Mesenchymal stem cell (in vitro differentiated cells and primary cell): Measurements from ENCODE around the gene HERC2.

Source experiments
- DNase-seq: peaks from one replicate; pipeline ENCODE4 v3.0.0-alpha.2; 2013
- H2AFZ ChIP-seq: one replicate; pipeline ENCODE4 v1.6.1; 2013; ENCODE audit warnings: low read depth, mild to moderate bottlenecking, control low read depth, inconsistent platforms, low read length, moderate library complexity
- H2AK5ac ChIP-seq: 2 replicates; pipeline ENCODE4 v1.6.1; 2013; ENCODE audit warnings: low read length, moderate library complexity, mild to moderate bottlenecking, inconsistent platforms; ENCODE audit not compliant: severe bottlenecking
- H2BK120ac ChIP-seq: one replicate; pipeline ENCODE4 v1.6.1; 2013; ENCODE audit warnings: low read depth, mild to moderate bottlenecking, inconsistent platforms, low read length, moderate library complexity
- H2BK12ac ChIP-seq, 2 experiments: one replicate each; pipeline ENCODE4 v1.6.1; 2013; ENCODE audit warnings: inconsistent platforms in 2 of 2, low read length in 2 of 2, mild to moderate bottlenecking in 2 of 2, moderate library complexity in 2 of 2, control low read depth in 1 of 2
- H2BK15ac ChIP-seq: one replicate; pipeline ENCODE4 v1.6.1; 2013; ENCODE audit warnings: mild to moderate bottlenecking, low read depth, inconsistent platforms; ENCODE audit not compliant: poor library complexity, severe bottlenecking
- H2BK5ac ChIP-seq: 2 replicates; pipeline ENCODE4 v1.6.1; 2013; ENCODE audit warnings: low read depth, mild to moderate bottlenecking, low read length, control low read depth, inconsistent platforms; ENCODE audit not compliant: poor library complexity, severe bottlenecking
- H3K14ac ChIP-seq, 2 experiments: one replicate each; pipeline ENCODE4 v1.6.1; 2013; ENCODE audit warnings: inconsistent platforms in 2 of 2, low read length in 2 of 2, control low read depth in 1 of 2, mild to moderate bottlenecking in 1 of 2, moderate library complexity in 1 of 2
- H3K18ac ChIP-seq, 2 experiments: one replicate each; pipeline ENCODE4 v1.6.1; 2013; ENCODE audit warnings: inconsistent platforms in 2 of 2, low read length in 2 of 2, control low read depth in 1 of 2, low read depth in 1 of 2, mild to moderate bottlenecking in 1 of 2
- H3K23ac ChIP-seq, 2 experiments: one replicate each; pipeline ENCODE4 v1.6.1; 2013; ENCODE audit warnings: inconsistent platforms in 2 of 2, low read length in 2 of 2, mild to moderate bottlenecking in 2 of 2, moderate library complexity in 2 of 2, control low read depth in 1 of 2
- H3K27ac ChIP-seq: 2 replicates; pipeline ENCODE4 v1.5.1; 2013; ENCODE audit warnings: mild to moderate bottlenecking, moderate library complexity, low read length, control low read depth, inconsistent platforms; ENCODE audit not compliant: poor library complexity, severe bottlenecking
- H3K27me3 ChIP-seq, 2 experiments: 2 replicates each; pipeline versions ENCODE4 v1.6.1 to v1.7.0; 2013; ENCODE audit warnings: low read length in 2 of 2, mild to moderate bottlenecking in 2 of 2, moderate library complexity in 2 of 2, control low read depth in 1 of 2, inconsistent platforms in 1 of 2; ENCODE audit not compliant: control insufficient read depth in 1 of 2, insufficient read depth in 1 of 2
- H3K36me3 ChIP-seq, 2 experiments: 2 replicates each; pipeline versions ENCODE4 v1.6.1 to v1.7.0; 2013; ENCODE audit warnings: low read length in 2 of 2, control low read depth in 1 of 2, inconsistent platforms in 1 of 2, low read depth in 1 of 2, mild to moderate bottlenecking in 1 of 2; ENCODE audit not compliant: insufficient read depth in 2 of 2, control insufficient read depth in 1 of 2
- H3K4ac ChIP-seq, 2 experiments: one replicate each; pipeline ENCODE4 v1.6.1; 2013; ENCODE audit warnings: inconsistent platforms in 2 of 2, low read length in 2 of 2, mild to moderate bottlenecking in 2 of 2, moderate library complexity in 2 of 2, control low read depth in 1 of 2, low read depth in 1 of 2
- H3K4me1 ChIP-seq: 2 replicates; pipeline ENCODE4 v1.6.1; 2013; ENCODE audit warnings: low read depth, low read length, control low read depth; ENCODE audit not compliant: control insufficient read depth, insufficient read depth
- H3K4me2 ChIP-seq: 2 replicates; pipeline ENCODE4 v1.6.1; 2013; ENCODE audit warnings: low read length, mild to moderate bottlenecking, inconsistent platforms; ENCODE audit not compliant: poor library complexity, severe bottlenecking
- H3K4me3 ChIP-seq, 2 experiments: 2 replicates each; pipeline versions ENCODE4 v1.5.1 to v1.7.0; 2013; ENCODE audit warnings: low read length in 2 of 2, mild to moderate bottlenecking in 2 of 2, control low read depth in 1 of 2, low read depth in 1 of 2; ENCODE audit not compliant: insufficient read depth in 1 of 2
- H3K79me1 ChIP-seq: replicated peaks from 2 replicates; pipeline ENCODE4 v1.6.1; 2013; ENCODE audit warnings: mild to moderate bottlenecking, control low read depth, low read length, inconsistent platforms; ENCODE audit not compliant: poor library complexity, severe bottlenecking
- H3K9ac ChIP-seq: 2 replicates; pipeline ENCODE4 v1.7.0; 2013; ENCODE audit warnings: mild to moderate bottlenecking, low read length, moderate library complexity
- H3K9me3 ChIP-seq: 2 replicates; pipeline ENCODE4 v1.7.0; 2013; ENCODE audit warnings: mild to moderate bottlenecking, low read length; ENCODE audit not compliant: control insufficient read depth
- H4K8ac ChIP-seq: one replicate; pipeline ENCODE4 v1.6.1; 2013; ENCODE audit warnings: inconsistent platforms, mild to moderate bottlenecking, low read length, moderate library complexity
- H4K91ac ChIP-seq: one replicate; pipeline ENCODE4 v1.6.1; 2013; ENCODE audit warnings: mild to moderate bottlenecking, low read length, inconsistent platforms
- WGBS: methylation state at CpG from one replicate; pipeline ENCODE4 v1.1.7; 2013; ENCODE audit warnings: mixed read lengths; 5-methylcytosine and 5-hydroxymethylcytosine counted together

HERC2 gene

DNA sequence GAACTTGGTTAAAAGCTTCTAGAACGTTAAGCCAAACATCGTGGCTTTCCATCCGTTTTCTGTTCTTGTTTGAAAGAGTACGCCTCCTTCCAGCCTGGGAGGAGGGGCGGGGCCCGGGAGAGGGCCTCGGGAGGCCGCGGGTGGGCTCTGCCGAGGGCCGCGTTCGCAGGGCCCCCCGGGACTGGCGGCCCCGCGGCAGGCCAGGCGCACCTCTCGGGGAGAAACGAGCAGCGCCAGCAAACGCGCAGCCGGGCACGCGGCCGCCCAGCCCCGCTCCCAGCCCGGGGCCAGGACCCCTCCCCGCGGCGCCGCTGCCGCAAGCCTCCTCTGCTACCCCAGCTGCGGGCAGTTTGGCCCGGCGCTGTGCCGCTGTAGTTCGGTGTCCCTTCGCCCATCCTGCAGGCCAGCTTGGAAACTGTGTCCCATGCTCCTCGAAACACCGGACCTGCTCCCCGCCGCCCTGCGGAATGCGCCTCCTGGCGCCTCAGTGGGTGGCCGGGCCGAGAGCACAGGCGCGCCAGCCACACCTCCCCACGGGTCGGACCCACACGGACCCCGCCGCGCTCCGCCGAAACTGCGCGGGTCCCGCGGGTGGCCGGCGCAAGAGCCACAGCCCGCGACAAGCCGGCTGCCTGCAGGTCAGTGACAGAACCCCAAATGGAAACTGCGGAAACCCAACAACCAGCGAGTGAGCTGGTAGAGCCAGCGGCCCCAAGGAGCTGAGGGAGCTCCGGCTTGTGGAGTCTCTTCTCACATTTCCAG is 225.1 kb downstream of the HERC2 start:
- Histone ChIP-seq H3K9me3 (no peaks in the 10 kb centered on the region), H3K4me3 (peak overlapping the region; percentile 31 to 67), H2AK5ac (no peak overlapping the region), H2BK120ac (no peak overlapping the region), H3K4ac (no peak overlapping the region), H2BK15ac (no peak overlapping the region), H4K91ac (peak overlapping the region; percentile 22), H3K27me3 (peaks cover 41 to 86% of the 10 kb centered on the region in 2 experiments), H3K14ac (no peak overlapping the region), H3K23ac (no peak overlapping the region), H2BK5ac (no peak overlapping the region), H2BK12ac (no peak overlapping the region), H3K79me1 (no peaks in the 10 kb centered on the region), H2AFZ (no peak overlapping the region), H3K9ac (no peak overlapping the region), H3K4me2 (peak overlapping the region; percentile 80), H3K27ac (no peak overlapping the region), H3K18ac (no peak overlapping the region), H3K36me3 (no peaks in the 10 kb centered on the region), H3K4me1 (peaks cover 41% of the 10 kb centered on the region), H4K8ac (no peak overlapping the region)
- 2% methylated on average over 61 of the region's 72 CpGs for WGBS
- DNase-seq: no peak

DNA sequence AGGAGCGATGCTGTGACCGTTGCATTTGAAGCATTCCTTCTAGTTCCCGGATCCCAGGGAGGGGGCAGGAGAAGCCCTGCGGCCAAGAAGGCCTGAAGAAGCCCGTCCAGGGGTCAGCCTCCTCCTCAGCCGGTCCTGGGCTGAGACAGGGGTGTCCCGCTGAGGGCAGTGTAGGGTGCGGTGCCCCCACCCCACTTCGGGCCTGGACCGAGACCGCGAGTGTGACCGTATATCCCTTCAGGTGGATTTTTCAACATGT is 225.6 kb downstream of the HERC2 start:
- no peak overlapping the region for H3K14ac ChIP-seq
- H4K91ac ChIP-seq: no peak overlapping the region
- peaks cover 39 to 82% of the 10 kb centered on the region in 2 experiments for H3K27me3 ChIP-seq
- peak overlapping the region; percentile 31 to 67 for H3K4me3 ChIP-seq
- no peak overlapping the region for H2BK15ac ChIP-seq
- no peak overlapping the region for H2BK120ac ChIP-seq
- H3K4me2 ChIP-seq: peak overlapping the region; percentile 80
- peaks cover 4% of the 10 kb centered on the region for H3K9me3 ChIP-seq
- H2BK5ac ChIP-seq: no peak overlapping the region
- no peak overlapping the region for H3K4ac ChIP-seq
- no peak overlapping the region for H2AFZ ChIP-seq
- no peak overlapping the region for H3K18ac ChIP-seq
- H4K8ac ChIP-seq: peak overlapping the region; percentile 19
- WGBS: 3% methylated on average over 13 of the region's 13 CpGs
- H3K23ac ChIP-seq: no peak overlapping the region
- no peak overlapping the region for H2AK5ac ChIP-seq
- no peak overlapping the region for H3K27ac ChIP-seq
- H3K9ac ChIP-seq: no peak overlapping the region
- no peak for DNase-seq
- H2BK12ac ChIP-seq: no peak overlapping the region
- peaks cover 41% of the 10 kb centered on the region for H3K4me1 ChIP-seq
- no peaks in the 10 kb centered on the region for H3K36me3 ChIP-seq
- no peaks in the 10 kb centered on the region for H3K79me1 ChIP-seq

DNA sequence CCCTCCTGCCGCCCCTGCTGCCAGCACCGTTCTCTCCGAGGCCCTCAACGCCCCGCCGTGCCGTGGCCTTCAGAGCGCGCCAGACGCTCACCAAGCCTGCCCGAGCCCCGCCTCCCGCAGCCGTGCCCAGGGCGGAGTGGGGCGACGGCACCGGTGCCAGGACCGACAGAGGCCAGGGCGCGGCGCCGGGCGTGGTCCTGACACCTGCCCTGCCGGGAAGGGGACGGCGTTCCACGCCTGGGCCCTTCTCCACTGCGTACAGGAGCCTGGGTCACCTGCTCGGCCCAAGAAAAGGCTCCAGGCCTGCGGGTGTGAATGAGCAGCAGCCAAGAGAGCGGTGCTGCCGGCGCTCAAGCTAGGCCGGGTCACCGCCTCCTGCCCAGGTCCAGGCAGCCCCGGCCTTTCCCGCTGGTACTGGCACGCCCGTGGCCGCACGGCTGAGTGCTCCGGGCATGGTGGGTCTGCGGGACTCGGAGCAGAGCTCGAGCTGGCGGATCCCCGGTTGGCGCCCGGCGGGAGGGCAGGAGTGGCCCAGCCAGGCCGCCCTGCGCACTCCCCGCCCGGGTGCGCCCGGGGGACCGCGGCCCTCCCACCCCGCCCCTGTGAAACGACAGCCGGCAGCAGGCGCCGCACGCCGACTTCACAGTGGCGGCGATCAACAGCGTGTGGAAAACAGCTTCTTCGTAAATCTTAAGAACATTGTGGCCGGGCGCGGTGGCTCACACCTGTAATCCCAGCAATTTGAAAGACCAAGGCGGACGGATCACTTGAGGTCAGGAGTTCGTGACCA is 227.1 kb downstream of the HERC2 start:
- H3K27ac ChIP-seq: no peak overlapping the region
- H2BK5ac ChIP-seq: no peak overlapping the region
- H3K9me3 ChIP-seq: peaks cover 14% of the 10 kb centered on the region
- H2AFZ ChIP-seq: no peak overlapping the region
- no peak overlapping the region for H2BK120ac ChIP-seq
- H3K79me1 ChIP-seq: no peaks in the 10 kb centered on the region
- no peak overlapping the region for H3K14ac ChIP-seq
- H3K18ac ChIP-seq: peak overlapping the region in 1 of 2 experiments; percentile 50
- H2BK12ac ChIP-seq: no peak overlapping the region
- WGBS: 3% methylated on average over 72 of the region's 76 CpGs
- no peak overlapping the region for H2AK5ac ChIP-seq
- H3K4ac ChIP-seq: no peak overlapping the region
- DNase-seq: no peak
- peak overlapping the region; percentile 51 for H3K4me2 ChIP-seq
- H3K27me3 ChIP-seq: peaks cover 25 to 68% of the 10 kb centered on the region in 2 experiments
- H4K8ac ChIP-seq: no peak overlapping the region
- no peak overlapping the region for H3K4me3 ChIP-seq
- peak overlapping the region in 1 of 2 experiments; percentile 30 for H3K23ac ChIP-seq
- peaks cover 41% of the 10 kb centered on the region for H3K4me1 ChIP-seq
- H2BK15ac ChIP-seq: no peak overlapping the region
- no peak overlapping the region for H3K9ac ChIP-seq
- H4K91ac ChIP-seq: no peak overlapping the region
- H3K36me3 ChIP-seq: no peaks in the 10 kb centered on the region

DNA sequence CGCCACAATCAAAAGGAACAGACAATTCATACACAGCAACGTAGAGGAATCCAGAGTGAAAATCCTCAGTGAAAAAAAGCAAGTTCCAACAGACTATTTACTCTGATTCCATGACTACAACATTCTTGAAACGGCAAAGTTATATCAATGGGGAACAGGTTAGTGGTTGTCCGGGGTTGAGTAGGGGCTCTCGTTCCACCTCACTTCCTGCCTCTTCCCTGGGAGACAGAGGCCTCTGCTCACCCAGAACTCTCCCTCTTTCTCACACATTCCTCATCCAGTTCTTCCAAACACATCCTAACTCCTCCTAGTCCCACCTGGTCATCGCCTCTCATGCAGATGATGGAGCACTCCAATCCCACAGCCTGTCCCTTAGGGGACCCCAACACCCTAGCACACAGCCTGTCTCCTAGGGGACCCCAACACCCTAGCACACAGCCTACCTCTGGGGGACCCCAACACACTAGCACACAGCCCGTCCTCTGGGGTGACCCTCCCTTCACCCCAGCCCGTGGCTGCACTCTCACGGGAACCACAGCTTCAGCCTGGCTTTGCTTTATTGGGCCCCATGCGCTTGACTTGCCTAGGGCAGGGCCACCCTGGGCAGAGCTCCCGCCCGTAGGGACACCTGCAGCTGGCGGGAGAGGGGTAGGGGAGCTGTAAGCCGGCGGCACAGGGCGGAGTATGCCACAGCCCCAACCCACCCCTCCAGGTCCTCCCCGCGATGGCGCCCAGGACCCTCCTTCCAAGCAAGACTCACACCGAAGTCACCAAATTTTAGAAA is 228.0 kb downstream of the HERC2 start:
- Histone ChIP-seq H3K4me1 (peaks cover 38% of the 10 kb centered on the region), H3K9me3 (peaks cover 18% of the 10 kb centered on the region), H3K18ac (no peak overlapping the region), H4K8ac (no peak overlapping the region), H3K4me2 (no peak overlapping the region), H3K27me3 (peaks cover 23 to 69% of the 10 kb centered on the region in 2 experiments), H3K79me1 (no peaks in the 10 kb centered on the region), H2AK5ac (no peak overlapping the region), H3K9ac (no peak overlapping the region), H3K14ac (no peak overlapping the region), H2BK12ac (no peak overlapping the region), H2AFZ (no peak overlapping the region), H2BK5ac (no peak overlapping the region), H2BK120ac (no peak overlapping the region), H3K23ac (peak overlapping the region in 1 of 2 experiments; percentile 59), H3K4me3 (no peak overlapping the region), H3K4ac (no peak overlapping the region), H4K91ac (no peak overlapping the region), H2BK15ac (no peak overlapping the region), H3K36me3 (no peaks in the 10 kb centered on the region), H3K27ac (no peak overlapping the region)
- no peak for DNase-seq
- WGBS: 70% methylated on average over 8 of the region's 20 CpGs
